ENCODE results near the gene ZFP57.

Gene ZFP57

DNA sequence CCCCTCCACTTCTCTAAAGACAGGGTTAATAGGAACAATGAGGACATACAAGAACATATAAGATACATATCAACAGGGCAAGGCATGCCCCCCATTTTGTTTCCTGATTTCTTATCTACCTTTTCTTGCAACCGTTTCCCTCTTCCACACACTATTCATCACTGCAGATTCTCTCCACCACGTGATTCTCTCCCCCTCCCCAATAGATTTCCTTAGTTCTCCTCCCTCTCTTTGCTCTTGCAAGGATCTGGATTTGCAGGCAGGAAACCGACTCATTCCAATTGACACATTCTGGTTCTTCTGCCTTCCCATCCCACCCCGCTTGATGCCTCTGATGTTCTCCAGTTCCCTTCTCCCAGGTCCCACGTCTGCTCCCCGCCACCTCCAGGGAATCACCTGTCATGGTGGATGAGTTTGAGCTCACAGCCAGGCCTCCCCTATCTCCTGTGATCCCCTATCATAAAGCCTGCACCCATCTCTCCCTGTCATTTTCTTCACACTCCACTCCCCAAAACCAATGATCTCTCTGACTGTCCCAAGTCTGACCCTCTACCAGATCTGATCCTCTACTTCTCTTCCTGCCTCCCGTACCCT is 55.5 kb downstream of the ZFP57 start:
- no peak for DNase-seq (ENCODE audit: low spot score)

- no peak for DNase-seq (ENCODE audit: low spot score)
These were observed 56.4 kb downstream of the ZFP57 start for GRCh38 chr6:29624520-29624961.
